NCI-H2081 (cell line): ENCODE measurements around the gene SLC43A1.

ENCODE experiments used
- DNase-seq, 2 experiments: peaks; one replicate each; lab custom pipeline; 2025; lab: John Stamatoyannopoulos, UW

The SLC43A1 gene

DNA sequence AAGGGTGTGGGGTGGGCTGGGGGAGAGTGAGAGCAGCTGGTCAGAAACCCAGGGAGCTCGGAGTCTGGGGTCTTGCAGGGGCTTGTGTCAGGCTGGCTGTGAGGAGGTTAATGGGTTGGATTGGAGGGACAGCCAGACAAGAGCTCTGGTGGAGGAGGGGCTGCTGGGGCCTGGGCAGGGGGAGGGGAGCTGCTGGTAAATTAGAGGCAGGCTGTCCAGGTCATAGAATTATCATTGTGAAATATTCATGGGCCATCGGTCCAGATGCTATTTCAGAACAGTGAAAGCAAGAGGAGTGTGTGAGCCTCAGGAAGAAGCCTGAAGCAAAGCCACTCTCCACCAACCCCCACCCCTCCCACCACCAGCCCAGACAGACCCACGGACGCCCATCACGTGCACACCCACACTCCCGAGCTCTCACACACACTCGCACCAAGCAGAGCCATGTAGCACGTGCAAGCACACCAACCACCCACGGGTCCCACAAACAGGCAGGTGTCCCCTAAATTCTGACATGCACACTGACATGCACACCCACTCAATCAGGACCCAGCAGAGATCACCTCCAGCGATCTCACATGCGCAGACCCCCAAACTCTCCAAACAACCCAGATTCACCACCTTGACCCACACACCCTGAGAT is 36.4 kb downstream of the SLC43A1 start:
- no peak for DNase-seq

DNA sequence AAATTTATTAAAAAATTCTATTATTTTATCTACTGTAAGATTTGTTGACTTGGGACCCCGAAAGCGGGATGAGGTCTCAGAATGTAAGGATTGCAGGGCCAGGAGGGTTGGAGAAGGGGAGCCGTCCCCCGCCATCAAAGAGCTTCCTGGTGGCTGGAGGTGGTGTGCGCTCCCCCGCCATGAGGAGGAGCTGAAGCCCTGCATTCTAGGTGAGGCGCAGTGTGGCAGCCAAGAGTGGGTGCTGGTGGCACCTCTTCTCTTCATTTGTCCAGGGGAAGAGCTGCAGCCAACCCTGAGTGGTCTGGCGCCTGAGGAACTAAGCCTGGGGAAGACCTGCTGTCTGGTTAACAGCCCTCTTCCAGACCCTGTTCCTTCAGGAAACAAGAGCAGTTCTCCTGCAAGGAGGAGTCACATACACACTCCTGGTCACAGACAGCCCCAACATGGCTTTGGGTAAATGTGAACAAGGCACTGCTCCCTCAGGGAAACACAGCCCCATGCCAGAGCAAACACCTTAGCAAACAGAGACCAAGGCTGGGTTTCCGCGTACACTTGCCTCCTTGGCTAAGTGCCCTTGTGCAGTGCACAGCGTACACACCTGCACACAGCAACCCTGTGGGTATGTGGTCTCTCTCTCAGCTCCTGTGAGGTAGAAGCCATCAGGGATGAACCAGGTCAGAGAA is 37.9 kb downstream of the SLC43A1 start:
- DNase-seq = peak in 1 of 2 experiments; percentile 40

DNA sequence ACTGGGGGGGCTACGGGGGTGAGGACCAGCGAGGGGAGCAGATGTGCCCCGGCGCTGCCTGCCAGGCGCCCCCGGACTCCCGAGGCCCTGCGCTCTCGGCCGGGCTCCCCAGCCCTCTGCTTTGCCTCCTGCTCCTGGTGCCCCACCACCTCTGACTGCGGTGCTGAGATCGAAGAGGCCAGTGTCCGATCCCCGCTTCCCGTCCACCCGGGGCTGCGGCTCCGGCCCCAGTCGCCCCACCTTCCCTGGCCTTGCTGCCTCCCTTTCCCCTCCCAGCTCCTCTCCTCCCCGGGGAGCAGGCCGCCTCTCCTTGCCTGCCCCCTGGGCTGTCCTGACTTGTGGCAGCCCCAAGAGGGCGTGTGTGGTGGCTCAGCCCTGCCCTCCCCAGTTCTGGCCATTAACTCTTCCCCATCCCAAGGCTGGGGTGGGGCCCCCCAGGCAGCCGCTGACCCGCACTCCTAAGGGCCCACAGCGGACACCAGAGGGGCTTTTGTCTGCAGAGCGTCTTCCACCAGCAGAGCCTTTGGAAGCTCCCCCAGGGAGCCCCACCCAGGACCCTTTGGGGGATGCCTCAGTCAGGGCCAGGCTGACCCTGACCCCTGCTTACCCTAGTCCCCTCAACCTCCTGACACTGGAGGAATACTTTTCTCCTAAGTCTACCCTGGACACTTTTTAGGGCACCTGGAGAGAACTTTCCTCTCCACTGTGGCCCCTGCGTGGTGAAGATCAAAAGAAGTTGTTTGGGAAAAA is 38.6 kb downstream of the SLC43A1 start:
- DNase-seq = no peak

DNA sequence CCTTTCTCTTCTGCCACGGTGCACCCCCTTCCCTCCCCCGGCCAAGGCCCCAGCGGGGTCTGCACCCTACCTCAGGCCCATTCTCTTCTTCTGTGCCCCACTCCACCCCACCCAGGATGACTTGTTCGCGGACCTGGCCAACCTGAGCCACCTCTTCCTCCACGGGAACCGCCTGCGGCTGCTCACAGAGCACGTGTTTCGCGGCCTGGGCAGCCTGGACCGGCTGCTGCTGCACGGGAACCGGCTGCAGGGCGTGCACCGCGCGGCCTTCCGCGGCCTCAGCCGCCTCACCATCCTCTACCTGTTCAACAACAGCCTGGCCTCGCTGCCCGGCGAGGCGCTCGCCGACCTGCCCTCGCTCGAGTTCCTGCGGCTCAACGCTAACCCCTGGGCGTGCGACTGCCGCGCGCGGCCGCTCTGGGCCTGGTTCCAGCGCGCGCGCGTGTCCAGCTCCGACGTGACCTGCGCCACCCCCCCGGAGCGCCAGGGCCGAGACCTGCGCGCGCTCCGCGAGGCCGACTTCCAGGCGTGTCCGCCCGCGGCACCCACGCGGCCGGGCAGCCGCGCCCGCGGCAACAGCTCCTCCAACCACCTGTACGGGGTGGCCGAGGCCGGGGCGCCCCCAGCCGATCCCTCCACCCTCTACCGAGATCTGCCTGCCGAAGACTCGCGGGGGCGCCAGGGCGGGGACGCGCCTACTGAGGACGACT is 39.3 kb downstream of the SLC43A1 start:
- DNase-seq = no peak

DNA sequence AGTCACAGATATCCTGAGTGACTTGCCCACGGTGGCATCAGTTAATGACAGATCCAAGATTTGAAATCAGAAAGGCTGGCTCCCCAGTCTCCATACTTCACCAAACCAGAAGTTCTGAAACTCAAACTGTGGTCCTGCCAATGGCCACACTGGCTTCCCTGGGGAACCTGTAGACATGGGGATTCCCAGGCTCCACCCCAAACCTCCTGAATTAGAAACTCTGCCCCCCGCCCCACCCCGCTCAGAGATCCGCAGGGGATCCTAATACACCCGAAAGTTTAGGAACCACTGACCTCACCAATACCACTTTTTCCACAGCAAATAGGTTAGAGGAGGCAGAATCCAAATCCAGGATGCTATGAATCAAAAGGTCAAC is 39.8 kb downstream of the SLC43A1 start:
- no peak for DNase-seq

DNA sequence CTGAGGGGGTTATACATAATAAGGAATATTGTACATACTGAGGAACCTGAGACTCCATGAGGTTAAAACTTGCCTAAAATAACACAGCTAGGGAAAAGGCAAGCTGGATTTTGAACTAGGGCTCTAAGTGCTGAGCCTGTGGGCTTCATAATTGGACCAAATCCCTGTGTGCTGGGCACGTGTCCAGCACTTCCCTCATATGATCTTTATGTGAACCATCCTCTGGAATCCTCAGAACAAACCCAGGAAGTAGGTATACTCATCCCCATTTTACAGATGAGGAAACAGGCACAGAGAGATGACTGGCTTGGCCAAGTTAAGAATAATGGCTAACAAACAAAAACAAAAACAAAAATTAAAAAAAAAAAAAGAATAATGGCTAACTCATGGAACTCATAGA is 40.3 kb downstream of the SLC43A1 start:
- peak in 1 of 2 experiments; percentile 20 for DNase-seq

DNA sequence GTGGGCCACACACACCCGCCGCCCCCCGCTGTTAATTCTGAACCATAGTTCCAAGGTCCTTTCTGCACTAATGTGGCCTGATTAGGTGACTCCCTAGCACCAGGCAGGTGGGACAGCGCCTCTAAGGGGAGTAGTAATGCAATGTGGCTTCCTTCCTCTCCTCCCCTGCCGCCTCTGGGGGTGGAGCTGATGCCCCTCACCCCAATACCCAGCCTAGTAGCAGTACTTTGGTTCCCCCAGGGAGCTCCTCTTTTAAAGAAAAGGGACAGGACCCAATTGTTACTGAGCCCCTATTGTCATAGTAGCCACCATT is 40.7 kb downstream of the SLC43A1 start:
- no peak for DNase-seq

DNA sequence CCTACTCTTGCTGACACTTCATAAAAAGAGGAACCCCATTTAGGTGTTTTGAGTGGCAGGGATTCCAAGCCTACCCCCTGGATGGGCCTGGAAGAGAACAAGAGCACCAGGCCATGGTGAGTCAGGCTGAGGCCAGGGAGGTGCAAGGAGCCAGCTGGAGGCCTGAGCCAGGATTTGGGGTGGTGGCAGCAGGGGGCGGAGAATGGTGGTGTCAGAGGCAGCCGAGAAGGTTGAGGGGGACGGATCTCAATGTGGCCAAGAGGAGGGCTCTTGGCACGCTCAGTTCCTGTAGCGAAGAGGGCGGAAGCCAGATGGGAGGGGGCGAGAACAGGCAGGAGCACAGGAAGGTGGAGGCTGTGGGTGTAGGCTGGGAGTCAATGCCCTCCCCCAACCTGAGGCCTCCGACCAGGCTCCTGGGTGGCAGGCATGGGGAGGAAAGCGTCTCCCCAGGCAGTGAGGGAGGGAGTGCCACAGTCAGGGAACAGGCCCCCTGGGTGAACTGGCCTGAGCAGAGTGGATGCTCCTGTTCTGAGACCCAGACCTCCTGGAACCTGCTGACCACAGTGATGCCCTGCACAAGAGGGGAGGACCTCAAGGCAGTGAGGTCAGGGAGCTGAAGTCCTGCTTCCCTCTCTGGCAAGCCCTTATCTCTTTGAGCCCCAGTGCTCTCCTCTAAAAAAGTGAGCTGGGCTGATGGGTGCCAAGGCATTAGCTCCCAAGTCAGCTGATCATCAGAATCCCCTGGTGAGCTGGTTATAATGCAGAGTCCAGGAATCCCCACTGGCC is 41.3 kb downstream of the SLC43A1 start:
- DNase-seq = no peak

DNA sequence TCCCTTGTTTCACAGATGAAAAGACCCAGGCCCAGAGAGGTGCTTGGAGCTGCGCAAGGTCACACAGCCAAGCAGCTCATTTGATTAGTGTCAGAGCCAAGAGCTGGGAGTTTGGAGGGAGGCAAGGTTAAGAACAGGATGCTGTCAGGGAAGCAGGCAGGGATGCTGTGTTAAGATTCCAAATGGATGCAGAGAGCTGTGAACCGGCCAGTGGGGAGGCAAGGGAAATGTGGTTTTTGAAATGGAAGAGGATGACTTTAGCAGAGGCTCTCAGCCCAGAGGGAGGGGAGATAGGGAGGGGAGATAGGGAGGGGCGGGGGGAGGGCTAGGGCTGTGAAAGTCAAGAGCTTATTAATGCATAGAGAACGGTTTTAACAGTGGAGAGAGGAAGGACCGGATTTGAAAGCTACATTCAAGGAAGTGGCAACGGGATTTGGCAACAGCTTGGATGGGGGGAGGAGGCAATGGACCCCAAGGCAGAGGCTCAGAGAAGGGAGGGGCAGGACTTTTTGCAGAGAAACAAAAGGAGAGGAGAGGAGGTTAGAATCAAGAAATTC is 42.1 kb downstream of the SLC43A1 start:
- no peak for DNase-seq

DNA sequence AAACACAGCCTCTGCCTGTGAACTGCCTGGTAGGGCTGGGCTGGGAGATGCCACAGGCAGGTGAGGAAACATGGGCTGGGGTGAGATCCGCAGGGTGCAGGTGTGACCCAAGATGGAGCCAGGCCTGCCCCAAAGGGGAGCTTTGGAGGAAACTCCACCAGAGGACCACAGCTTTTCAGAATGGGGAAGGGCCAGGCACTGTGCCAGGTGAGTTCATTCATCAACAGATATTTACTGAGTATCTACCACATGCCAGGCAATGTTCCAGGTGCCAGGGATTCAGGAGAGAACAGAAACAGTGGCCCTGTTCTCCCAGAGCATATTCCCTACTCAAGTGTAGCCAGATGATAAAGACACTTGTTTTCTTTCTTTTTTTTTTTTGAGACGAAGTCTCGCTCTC is 44.0 kb downstream of the SLC43A1 start:
- peak; percentile 45 to 79 for DNase-seq

DNA sequence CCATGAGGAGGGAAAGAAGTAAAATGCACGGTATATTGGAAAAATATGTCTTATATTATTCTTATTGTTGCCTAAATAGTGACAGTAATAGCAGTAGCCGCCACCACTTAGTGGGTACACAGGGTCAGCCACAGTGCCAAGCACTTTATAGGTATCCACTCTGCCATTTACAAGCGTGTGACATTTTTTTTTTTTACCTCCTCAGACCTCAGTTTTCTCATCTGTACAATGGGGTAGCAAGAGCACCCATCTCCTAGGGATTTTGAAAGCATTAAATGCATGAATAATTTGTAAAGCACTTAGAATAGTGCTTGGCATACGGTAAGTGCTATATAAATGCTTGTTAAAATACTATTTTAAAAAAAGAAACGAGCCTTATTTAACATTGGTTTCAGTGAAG is 46.2 kb downstream of the SLC43A1 start:
- no peak for DNase-seq

DNA sequence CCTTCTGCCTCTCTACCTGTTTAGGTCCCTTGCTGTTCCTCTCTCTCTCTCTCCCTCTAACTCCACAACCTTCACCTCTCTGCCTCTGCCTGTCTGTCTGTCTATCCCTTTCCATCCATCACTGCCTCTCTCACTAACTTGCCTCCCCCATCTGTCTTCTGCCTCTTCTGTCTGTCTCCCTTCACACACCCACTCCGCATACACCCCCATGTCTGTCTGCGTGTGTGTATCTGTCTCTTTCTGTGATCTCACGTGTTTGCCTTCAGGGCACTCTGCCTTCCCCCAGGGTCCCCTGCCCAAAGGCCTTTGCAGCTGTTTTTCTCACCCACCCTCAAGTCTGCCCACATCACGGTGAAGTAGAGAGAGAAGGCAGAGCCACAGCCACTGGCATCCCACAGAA is 47.2 kb downstream of the SLC43A1 start:
- no peak for DNase-seq

DNA sequence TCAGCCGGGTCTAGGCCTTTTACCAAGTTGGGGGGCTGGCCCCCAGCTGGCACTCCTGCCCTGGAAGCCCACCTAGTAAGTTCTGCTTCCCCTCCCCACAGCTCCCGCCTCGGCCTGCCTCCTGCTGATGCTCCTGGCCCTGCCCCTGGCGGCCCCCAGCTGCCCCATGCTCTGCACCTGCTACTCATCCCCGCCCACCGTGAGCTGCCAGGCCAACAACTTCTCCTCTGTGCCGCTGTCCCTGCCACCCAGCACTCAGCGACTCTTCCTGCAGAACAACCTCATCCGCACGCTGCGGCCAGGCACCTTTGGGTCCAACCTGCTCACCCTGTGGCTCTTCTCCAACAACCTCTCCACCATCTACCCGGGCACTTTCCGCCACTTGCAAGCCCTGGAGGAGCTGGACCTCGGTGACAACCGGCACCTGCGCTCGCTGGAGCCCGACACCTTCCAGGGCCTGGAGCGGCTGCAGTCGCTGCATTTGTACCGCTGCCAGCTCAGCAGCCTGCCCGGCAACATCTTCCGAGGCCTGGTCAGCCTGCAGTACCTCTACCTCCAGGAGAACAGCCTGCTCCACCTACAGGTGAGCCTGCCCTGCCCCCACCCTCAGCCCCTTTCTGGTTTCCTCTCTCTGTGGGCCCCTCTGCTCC is 47.9 kb downstream of the SLC43A1 start:
- DNase-seq = no peak

DNA sequence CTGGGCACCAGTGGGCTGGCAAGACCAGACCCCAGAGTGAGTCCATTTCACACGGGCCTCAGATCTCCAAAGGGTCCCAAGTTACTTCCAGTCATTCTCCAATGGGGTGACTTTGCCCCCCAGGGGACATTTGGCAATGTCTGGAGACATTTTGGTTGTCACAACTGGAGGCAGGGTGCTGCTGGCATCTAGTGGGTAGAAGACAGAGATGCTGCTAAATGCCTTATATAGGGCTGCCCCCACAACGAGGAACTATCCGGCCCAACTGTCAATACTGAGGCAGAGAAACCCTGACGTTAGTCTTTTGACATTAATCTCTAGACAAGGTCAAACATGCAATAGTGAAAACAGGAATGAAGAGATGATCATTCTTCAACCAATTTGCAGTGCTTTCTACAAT is 48.8 kb downstream of the SLC43A1 start:
- DNase-seq = no peak

DNA sequence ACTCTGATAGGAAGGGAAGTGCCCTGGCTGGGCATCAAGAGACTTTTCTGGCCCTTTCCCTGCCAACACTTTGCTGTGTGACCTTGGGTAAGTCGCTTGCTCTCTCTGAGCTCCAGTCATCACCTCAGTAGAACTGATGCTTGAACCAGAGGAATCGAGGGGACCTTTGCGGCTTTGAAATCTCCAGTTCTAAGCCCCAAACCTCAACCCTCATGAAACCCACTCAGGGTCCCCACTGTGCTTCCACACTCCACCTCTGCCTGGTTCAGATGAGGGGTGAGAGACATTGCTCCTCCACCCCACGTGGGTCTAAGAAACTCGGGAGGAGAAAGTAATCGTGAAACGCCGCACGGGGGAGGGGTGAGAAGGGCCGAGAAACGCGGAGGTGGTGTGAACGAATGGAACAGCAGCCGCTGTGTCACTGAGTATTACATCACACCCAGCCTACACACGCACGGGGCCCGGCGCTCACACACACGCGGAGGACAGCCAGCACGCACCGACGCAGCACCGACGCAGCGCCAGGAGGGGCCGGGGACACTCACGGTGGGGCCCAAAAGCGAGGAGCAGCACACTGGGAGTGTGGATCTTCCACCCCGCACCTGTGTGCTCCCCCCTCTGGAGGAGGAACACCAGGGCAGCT is 50.8 kb downstream of the SLC43A1 start:
- no peak for DNase-seq

DNA sequence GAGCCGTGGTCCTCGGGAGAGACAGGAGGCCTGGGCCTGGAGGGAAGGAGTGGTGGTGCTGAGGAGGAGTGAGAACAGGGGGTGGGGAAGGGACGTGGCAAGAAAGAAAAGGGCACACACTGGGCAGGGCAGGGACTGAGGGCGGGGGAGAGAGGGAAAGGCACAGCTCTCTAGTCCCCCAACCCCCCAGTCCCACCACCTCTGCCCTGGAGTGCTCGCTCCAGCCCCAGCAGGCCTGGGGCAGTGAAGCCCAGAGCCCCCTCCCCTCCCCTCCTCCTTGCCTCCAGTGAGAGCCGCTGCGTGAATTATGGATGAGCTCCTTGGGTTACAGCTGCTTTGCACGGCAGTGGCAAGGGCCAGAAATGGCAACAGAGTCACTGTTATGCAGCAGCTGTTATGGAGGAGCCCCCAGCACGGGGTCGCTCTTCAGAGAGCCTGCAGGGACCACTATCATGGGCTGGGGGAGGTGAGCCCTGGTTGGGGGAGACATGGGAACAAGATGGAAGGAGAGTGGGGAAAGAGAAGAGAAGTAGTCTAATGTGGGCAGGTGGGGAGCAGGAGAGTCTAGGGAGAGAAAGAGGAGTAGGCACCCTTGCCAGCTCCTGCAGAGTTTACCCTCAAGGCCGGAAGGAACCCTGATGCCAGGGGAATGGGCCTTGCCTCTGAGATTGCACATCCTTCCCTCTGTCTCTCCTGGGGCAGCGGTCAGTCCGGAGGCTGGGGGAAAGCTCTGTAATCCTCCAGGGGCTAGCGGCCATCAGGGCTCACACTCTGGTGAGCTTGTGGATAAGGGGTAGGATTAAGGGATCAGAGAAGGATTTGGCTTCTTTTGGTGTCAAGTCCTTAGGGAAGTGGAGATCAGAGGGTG is 51.6 kb downstream of the SLC43A1 start:
- no peak for DNase-seq

DNA sequence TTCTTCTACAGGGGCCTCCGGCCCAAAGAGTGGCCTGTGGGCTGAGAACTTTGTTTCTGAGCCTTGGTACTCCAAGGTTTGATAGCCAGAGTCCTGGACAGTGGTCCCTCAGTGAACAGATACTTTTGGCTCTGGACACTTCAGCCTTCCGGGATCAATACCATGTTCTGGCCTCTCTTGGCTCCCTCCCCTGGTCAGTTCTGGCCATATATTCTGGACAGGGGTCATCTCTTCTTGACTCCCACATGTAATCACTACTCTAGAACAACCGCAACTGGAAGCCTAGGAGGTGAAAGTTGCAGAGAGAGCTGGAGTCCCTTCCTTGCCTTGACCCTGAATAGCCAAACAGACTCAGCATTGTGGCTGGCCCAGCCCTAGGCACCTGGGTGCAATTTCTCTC is 52.9 kb downstream of the SLC43A1 start:
- DNase-seq = no peak

DNA sequence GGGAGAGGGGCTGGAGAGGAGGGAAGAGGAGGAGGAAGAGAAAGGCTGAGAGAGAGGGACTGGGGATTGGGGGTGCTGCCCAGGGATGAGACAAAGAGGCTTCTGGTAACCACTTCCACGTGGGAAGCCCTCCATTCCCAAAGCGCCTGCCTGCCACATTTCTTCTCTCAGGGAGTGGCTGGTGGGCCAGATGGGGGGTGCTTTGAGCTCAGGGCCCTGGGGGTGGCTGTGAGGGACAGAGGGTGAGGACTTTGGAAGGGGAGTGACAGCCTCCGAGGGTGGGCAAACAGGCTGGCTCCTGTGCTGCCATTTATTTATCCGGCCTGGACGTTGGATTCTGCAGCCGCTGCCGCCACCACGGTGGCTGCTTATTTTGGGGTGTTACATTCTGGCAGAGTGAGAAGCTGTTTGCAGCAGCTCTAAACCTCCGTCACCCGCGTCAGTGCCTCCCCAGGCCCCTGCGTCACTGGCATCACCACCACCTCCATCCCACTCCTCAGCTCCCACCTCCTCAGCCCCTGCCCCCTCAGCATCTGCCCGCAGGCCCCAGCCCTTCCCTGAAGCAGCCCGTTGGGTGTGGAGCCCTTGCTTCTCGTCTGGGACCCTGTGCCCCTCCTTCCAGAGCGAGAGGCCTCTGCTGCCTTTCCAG is 53.5 kb downstream of the SLC43A1 start:
- no peak for DNase-seq
